Transverse colon (tissue), 4 donors: Measurements from ENCODE around the gene PLD3. TPM values are rescaled to one million over a fixed set of nuclear protein-coding genes. Genes with fewer than 3 reads are reported as not detected.
"Not testable (repeated sequence)": the region's sequence is repeated elsewhere in the genome, so short reads cannot be mapped to it uniquely, and the experiment has no call there.

Source experiments
- DNase-seq: peaks from one replicate; pipeline ENCODE4 v3.0.0-alpha.2; 2019
- H3K27ac ChIP-seq, 4 donors: fragments of 200-600 bp; sonication (generic); 2 replicates each; pipeline ENCODE4 v1.5.1; 2016 to 2018; ENCODE audit warnings: inconsistent platforms in 4 of 4
- H3K27me3 ChIP-seq: fragments of 200-600 bp; sonication (generic); 2 replicates; pipeline ENCODE4 v1.5.1; 2017; ENCODE audit warnings: inconsistent platforms
- H3K36me3 ChIP-seq, 4 donors: fragments of 200-600 bp; sonication (generic); 2 replicates each; pipeline ENCODE4 v1.5.1; 2017 to 2019; ENCODE audit warnings: inconsistent platforms in 4 of 4
- H3K4me1 ChIP-seq, 4 donors: fragments of 200-600 bp; sonication (generic); 2 replicates each; pipeline ENCODE4 v1.5.1; 2017 to 2020; ENCODE audit warnings: inconsistent platforms in 4 of 4
- H3K4me3 ChIP-seq, 4 donors: fragments of 200-600 bp; sonication (generic); 1 replicate in 1 of 4; 2 replicates in 3 of 4; pipeline versions ENCODE4 v1.5.1 to v1.6.1; 2017 to 2019; ENCODE audit warnings: inconsistent platforms in 4 of 4
- H3K9me3 ChIP-seq, 2 donors: fragments of 200-600 bp; sonication (generic); 2 replicates each; pipeline ENCODE4 v1.5.1; 2017 to 2019; ENCODE audit warnings: inconsistent platforms in 2 of 2
- CTCF ChIP-seq, 5 experiments: fragments of 200-600 bp in 3 of 5; fragments of 450-650 bp in 2 of 5; sonication (generic) in 3 of 5; IDR thresholded peaks; 1 replicate in 2 of 5; 2 replicates in 3 of 5; pipeline ENCODE4 v1.5.1; 2016 to 2017; ENCODE audit warnings: antibody characterized with exemption in 5 of 5, inconsistent platforms in 3 of 5, mild to moderate bottlenecking in 2 of 5, moderate library complexity in 1 of 5
- EP300 ChIP-seq: sonication (generic); formaldehyde crosslinking; IDR thresholded peaks from one replicate; pipeline ENCODE4 v1.6.1; 2017; ENCODE audit warnings: antibody characterized with exemption, low read depth
- POLR2A ChIP-seq: fragments of 450-650 bp; IDR thresholded peaks from one replicate; pipeline ENCODE4 v1.6.1; 2016; ENCODE audit warnings: antibody characterized with exemption, mild to moderate bottlenecking, moderate library complexity
- POLR2AphosphoS5 ChIP-seq, 3 donors: sonication (generic); formaldehyde crosslinking; IDR thresholded peaks; one replicate each; pipeline ENCODE4 v1.6.1; 2016; ENCODE audit warnings: antibody characterized with exemption in 3 of 3
- WGBS, 2 donors: methylation state at CpG; one replicate each; pipeline ENCODE4 v1.1.5; 2018; ENCODE audit warnings: low coverage in 1 of 2; 5-methylcytosine and 5-hydroxymethylcytosine counted together
- in situ Hi-C, 4 donors: fragments of 200-750 bp; cut with MboI; loops; one replicate each; pipeline versions ENCODE4 v1.15.0 to v1.15.1; 2017; ENCODE audit warnings: low sequenced_read_pairs in 3 of 4, low pct_ligation_motif_present in 1 of 4, low pct_unique_long_range_greater_than_20kb in 1 of 4
- intact Hi-C: fragments of 100-400 bp; cut with DNase I; formaldehyde crosslinking; loops from one replicate; pipeline ENCODE4 v1.15.1; 2023; ENCODE audit warnings: low total_unique reads
- total RNA-seq, 4 donors: library from RNA; depleted of rRNA; stranded (reverse); fragments of >200 nt; gene quantifications; one replicate each; pipeline ENCODE4 v1.1.0, GENCODE V29; 2016

PLD3 gene
- total RNA-seq, 4 donors from 2014 or later = 91.6 to 322 (median 179) TPM

- H3K36me3 ChIP-seq = peaks cover 0 to 69% (median 27%) of the 10 kb centered on the region in 4 donors
- H3K4me1 ChIP-seq = no peaks in the 10 kb centered on the region
- intact Hi-C loops (no loop called here), in situ Hi-C loops (loop anchor here in 1 of 4 donors (25.0 kb wide), 1 partner anchor 264 kb away; the partner anchor contains the start of gene SHKBP1)
- no peak for TF ChIP-seq POLR2A
- no peak for TF ChIP-seq CTCF (IDR thresholded peaks at IDR 0.05)
- TF ChIP-seq EP300 = no peak
- TF ChIP-seq POLR2AphosphoS5 (IDR thresholded peaks at IDR 0.05) = no peak
- WGBS, 2 donors = 89 to 90% methylated on average over 9 to 13 of the region's 13 CpGs
- no peaks in the 10 kb centered on the region for H3K27me3 ChIP-seq
- no peak overlapping the region for H3K4me3 ChIP-seq
- no peak overlapping the region for H3K27ac ChIP-seq
- no peak for DNase-seq
- H3K9me3 ChIP-seq = no peaks in the 10 kb centered on the region
Observed at GRCh38 chr19:40323705-40324104, 24.8 kb upstream of the PLD3 start.

GRCh38 chr19:40326201-40326600 lies 22.3 kb upstream of the PLD3 start:
- H3K27ac ChIP-seq = no peak overlapping the region
- peaks cover 0 to 63% (median 30%) of the 10 kb centered on the region in 4 donors for H3K36me3 ChIP-seq
- H3K4me3 ChIP-seq = no peak overlapping the region
- H3K4me1 ChIP-seq = no peaks in the 10 kb centered on the region
- no peak for DNase-seq
- TF ChIP-seq EP300 = no peak
- no peak for TF ChIP-seq POLR2AphosphoS5 (IDR thresholded peaks at IDR 0.05)
- no peak for TF ChIP-seq CTCF (IDR thresholded peaks at IDR 0.05)
- TF ChIP-seq POLR2A = no peak
- in situ Hi-C loops = no loop called here
- no peaks in the 10 kb centered on the region for H3K27me3 ChIP-seq
- intact Hi-C loops = no loop called here
- WGBS, 2 donors = 90% methylated on average over 13 of the region's 14 CpGs; no CpG with 5 or more reads in 1 of the 2 donors
- H3K9me3 ChIP-seq = no peaks in the 10 kb centered on the region

- no peaks in the 10 kb centered on the region for H3K4me1 ChIP-seq
- no peaks in the 10 kb centered on the region for H3K9me3 ChIP-seq
- 97% methylated on average over 5 of the region's 5 CpGs; no CpG with 5 or more reads in 1 of the 2 donors for WGBS, 2 donors
Observed at GRCh38 chr19:40331052-40331451, 17.4 kb upstream of the PLD3 start.

GRCh38 chr19:40332669-40333068 lies 15.8 kb upstream of the PLD3 start:
- in situ Hi-C loops = no loop called here
- intact Hi-C loops = no loop called here
- 73 to 88% methylated on average over 2 to 5 of the region's 6 CpGs for WGBS, 2 donors
- Histone ChIP-seq H3K9me3 (no peaks in the 10 kb centered on the region), H3K4me1 (no peaks in the 10 kb centered on the region), H3K4me3 (no peak overlapping the region), H3K27me3 (no peaks in the 10 kb centered on the region), H3K27ac (no peak overlapping the region), H3K36me3 (peaks cover 0 to 42% (median 17%) of the 10 kb centered on the region in 4 donors)
- TF ChIP-seq POLR2AphosphoS5 (IDR thresholded peaks at IDR 0.05) (no peak), CTCF (IDR thresholded peaks at IDR 0.05) (no peak), POLR2A (no peak), EP300 (no peak)
- no peak for DNase-seq

More at GRCh38 chr19:40331052-40331451, 17.4 kb upstream of the PLD3 start:
- Histone ChIP-seq H3K27me3 (no peaks in the 10 kb centered on the region), H3K4me3 (no peak overlapping the region), H3K27ac (no peak overlapping the region), H3K36me3 (peaks cover 0 to 49% (median 23%) of the 10 kb centered on the region in 4 donors)
- TF ChIP-seq POLR2A = no peak
- in situ Hi-C loops (no loop called here), intact Hi-C loops (no loop called here)
- DNase-seq = no peak

GRCh38 chr19:40333083-40333482 lies 15.4 kb upstream of the PLD3 start:
- H3K27ac ChIP-seq, DNase-seq, intact Hi-C loops, in situ Hi-C loops, H3K4me3 ChIP-seq, H3K4me1 ChIP-seq, H3K9me3 ChIP-seq, H3K27me3 ChIP-seq: not testable (repeated sequence)
- WGBS, 2 donors = 93 to 100% methylated on average over 5 to 6 of the region's 6 CpGs
- peaks cover 0 to 38% (median 15%) of the 10 kb centered on the region in 4 donors for H3K36me3 ChIP-seq
